Measurements from ENCODE around the gene USP44. TPM values are rescaled to one million over a fixed set of nuclear protein-coding genes. Genes with fewer than 3 reads are reported as not detected.

USP44 gene
- total and polyA plus RNA-seq, 11 donors: 0.09 to 1.2 (median 0.33) TPM; not detected in 3

DNA sequence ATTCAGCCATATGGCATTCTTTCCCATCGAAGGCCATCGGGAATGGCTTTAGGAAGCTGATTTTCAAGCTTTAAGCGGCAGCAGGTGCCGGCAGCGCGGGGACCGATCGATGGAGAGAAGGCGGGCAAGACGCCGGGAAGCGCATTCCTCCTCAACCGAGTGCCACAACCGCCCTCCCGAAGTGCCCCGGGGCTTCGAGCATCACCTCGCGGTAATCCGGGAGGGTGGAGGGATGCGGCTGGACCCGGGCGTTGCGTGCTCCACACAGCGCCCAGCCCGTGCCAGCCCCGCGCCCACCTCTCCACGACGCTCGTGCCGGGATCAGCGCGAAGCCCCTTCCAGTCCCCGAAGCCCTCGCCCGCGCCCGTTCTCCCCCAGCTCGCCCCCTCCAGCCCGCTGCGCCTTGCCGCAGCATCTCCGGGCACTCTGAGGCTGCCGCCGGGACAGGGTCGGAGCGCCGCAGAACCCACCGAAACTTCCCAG lies 3.2 kb downstream of the USP44 start:
- WGBS, 4 donors: 1 to 6% (median 3%) methylated on average over 14 to 50 of the region's 50 CpGs
- peak overlapping the region; percentile 55 to 96 (median 74) for H3K4me3 ChIP-seq
- peak in 3 of 4 donors; percentile 31 to 61 (median 54) for ATAC-seq
- H3K9me3 ChIP-seq: peaks cover 0 to 10% (median 2%) of the 10 kb centered on the region in 12 donors
- DNase-seq: peak in 3 of 5 donors; percentile 10 to 31 (median 20)
- intact Hi-C loops (cut with DNase I): no loop called here
- no peak for TF ChIP-seq POLR2A (IDR thresholded peaks at IDR 0.05)
- TF ChIP-seq, protein P1, sequence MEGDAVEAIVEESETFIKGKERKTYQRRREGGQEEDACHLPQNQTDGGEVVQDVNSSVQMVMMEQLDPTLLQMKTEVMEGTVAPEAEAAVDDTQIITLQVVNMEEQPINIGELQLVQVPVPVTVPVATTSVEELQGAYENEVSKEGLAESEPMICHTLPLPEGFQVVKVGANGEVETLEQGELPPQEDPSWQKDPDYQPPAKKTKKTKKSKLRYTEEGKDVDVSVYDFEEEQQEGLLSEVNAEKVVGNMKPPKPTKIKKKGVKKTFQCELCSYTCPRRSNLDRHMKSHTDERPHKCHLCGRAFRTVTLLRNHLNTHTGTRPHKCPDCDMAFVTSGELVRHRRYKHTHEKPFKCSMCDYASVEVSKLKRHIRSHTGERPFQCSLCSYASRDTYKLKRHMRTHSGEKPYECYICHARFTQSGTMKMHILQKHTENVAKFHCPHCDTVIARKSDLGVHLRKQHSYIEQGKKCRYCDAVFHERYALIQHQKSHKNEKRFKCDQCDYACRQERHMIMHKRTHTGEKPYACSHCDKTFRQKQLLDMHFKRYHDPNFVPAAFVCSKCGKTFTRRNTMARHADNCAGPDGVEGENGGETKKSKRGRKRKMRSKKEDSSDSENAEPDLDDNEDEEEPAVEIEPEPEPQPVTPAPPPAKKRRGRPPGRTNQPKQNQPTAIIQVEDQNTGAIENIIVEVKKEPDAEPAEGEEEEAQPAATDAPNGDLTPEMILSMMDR (IDR thresholded peaks at IDR 0.05): no peak
- no peaks in the 10 kb centered on the region for H3K36me3 ChIP-seq
- peak overlapping the region in 5 of 12 donors; percentile 13 to 85 (median 37) for H3K27ac ChIP-seq
- peaks cover 0 to 60% (median 3%) of the 10 kb centered on the region in 9 donors for H3K27me3 ChIP-seq
- H3K4me1 ChIP-seq: peaks cover 0 to 15% (median 5%) of the 10 kb centered on the region in 12 donors

DNA sequence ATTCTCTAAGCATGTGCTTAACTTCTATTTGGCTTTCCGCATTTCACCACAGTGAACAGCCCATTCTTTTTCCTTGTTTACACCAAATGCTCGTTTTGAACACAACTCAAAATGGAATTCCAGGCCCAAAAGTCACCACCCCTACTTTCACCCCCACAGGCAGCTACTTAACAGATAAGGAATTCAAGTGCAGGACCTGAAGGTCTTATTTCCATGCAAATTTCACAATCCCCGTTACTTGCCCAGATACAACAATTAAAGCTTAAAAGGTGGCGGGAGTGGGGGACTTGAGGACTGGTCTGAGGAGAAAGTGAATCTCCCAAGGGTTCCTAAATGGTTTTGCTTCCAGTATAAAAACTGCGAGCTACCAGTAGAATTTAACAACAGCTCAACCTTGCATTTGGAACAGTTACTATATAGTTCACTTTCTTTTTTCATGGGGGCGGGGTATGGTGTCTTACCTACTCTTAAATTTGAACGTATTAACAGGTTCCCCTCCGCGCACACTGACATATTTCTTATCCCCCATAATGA lies 3.7 kb downstream of the USP44 start:
- Histone ChIP-seq H3K36me3 (no peaks in the 10 kb centered on the region), H3K4me3 (peak overlapping the region in 11 of 12 donors; percentile 63 to 96 (median 74)), H3K9me3 (peaks cover 0 to 10% (median 2%) of the 10 kb centered on the region in 12 donors), H3K27ac (peak overlapping the region in 3 of 12 donors; percentile 33 to 85 (median 49)), H3K4me1 (peaks cover 0 to 15% (median 5%) of the 10 kb centered on the region in 12 donors), H3K27me3 (peaks cover 0 to 60% (median 3%) of the 10 kb centered on the region in 9 donors)
- 28 to 49% (median 40%) methylated on average over 9 of the region's 9 CpGs for WGBS, 4 donors
- no peak for ATAC-seq
- no peak for TF ChIP-seq POLR2A (IDR thresholded peaks at IDR 0.05)
- TF ChIP-seq, protein P1 (IDR thresholded peaks at IDR 0.05): no peak
- intact Hi-C loops (cut with DNase I): no loop called here
- DNase-seq: no peak

DNA sequence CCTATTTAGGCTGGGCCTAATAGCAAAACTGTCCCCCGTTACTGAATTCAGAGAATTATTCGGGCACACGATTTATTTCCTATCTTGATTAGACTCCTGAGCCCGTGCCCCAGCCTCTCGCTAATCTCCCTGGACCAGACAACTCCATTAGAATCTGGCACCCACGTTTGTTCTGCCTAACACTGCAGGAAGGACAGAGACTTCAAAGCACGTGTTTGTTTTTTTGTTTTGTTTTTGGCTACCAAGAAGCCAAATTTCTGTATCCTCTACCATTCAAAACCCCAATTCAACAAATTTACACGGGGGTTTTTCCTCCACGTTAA lies 4.8 kb downstream of the USP44 start:
- 53 to 67% (median 63%) methylated on average over 9 of the region's 9 CpGs for WGBS, 4 donors
- intact Hi-C loops (cut with DNase I): no loop called here
- DNase-seq (no peak), ATAC-seq (no peak)
- peaks cover 0 to 15% (median 5%) of the 10 kb centered on the region in 12 donors for H3K4me1 ChIP-seq
- H3K27me3 ChIP-seq: peaks cover 0 to 60% (median 3%) of the 10 kb centered on the region in 9 donors
- peaks cover 0 to 10% (median 2%) of the 10 kb centered on the region in 12 donors for H3K9me3 ChIP-seq
- no peak overlapping the region for H3K27ac ChIP-seq
- H3K36me3 ChIP-seq: no peaks in the 10 kb centered on the region
- H3K4me3 ChIP-seq: no peak overlapping the region
- TF ChIP-seq, protein P1 (IDR thresholded peaks at IDR 0.05): no peak
- no peak for TF ChIP-seq POLR2A (IDR thresholded peaks at IDR 0.05)

DNA sequence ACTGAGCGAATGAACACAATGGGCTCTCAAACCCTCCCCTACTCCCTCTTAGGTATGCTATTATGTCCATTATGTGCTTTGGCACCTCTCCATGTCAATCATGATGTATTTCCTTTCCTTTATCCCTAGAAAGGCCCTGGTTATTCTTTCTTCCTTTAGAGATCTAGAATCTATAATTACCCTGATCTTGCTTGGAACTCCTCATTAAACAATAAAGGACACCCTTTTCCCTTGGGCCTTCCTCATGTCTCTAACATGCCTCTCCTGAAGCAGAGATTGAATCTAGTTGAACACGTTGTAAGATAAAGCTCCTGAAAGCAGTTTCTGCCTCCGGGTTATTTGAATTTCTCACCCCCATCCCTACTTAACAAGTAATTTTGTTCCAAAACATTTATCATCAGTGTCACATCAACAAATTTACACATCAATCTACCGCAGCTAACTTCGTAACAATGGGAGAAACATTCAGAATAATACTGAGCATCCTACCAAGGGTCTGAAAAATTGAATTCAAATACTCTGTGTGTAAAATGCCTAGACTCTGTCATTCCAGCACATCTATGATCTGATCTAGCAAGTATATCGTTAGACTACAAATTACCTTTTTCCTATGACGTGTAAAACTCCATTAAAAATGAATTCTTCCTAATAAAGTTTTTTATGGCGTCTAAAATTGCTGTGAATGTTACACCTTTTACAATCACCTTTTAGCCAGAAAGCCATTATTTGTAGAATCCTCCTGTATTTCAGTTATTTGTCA lies 5.4 kb downstream of the USP44 start:
- 69 to 80% (median 75%) methylated on average over 8 of the region's 8 CpGs for WGBS, 4 donors

More for the DNA sequence above, 5.4 kb downstream of the USP44 start:
- H3K36me3 ChIP-seq: no peaks in the 10 kb centered on the region
- intact Hi-C loops (cut with DNase I): no loop called here
- H3K4me1 ChIP-seq: peaks cover 0 to 15% (median 5%) of the 10 kb centered on the region in 12 donors
- no peak for ATAC-seq
- H3K27ac ChIP-seq: no peak overlapping the region
- peaks cover 0 to 56% (median 3%) of the 10 kb centered on the region in 9 donors for H3K27me3 ChIP-seq
- no peak overlapping the region for H3K4me3 ChIP-seq
- DNase-seq: no peak
- no peak for TF ChIP-seq POLR2A (IDR thresholded peaks at IDR 0.05)
- TF ChIP-seq, protein P1 (IDR thresholded peaks at IDR 0.05): no peak
- H3K9me3 ChIP-seq: peaks cover 0 to 10% (median 2%) of the 10 kb centered on the region in 12 donors

Data from heart left ventricle (tissue), 16 donors.